Activated CD8-positive, alpha-beta memory T cell treated with anti-CD3 and anti-CD28 coated beads for 4 hours (primary cell): Measurements from ENCODE around the gene KIF26A.
"Not testable (repeated sequence)": the region's sequence is repeated elsewhere in the genome, so short reads cannot be mapped to it uniquely, and the experiment has no call there.

ENCODE experiments used
- DNase-seq, 2 donors: peaks; one replicate each; pipeline ENCODE4 v3.0.0-alpha.2; 2020; ENCODE audit warnings: low read depth in 2 of 2

Gene KIF26A

DNA sequence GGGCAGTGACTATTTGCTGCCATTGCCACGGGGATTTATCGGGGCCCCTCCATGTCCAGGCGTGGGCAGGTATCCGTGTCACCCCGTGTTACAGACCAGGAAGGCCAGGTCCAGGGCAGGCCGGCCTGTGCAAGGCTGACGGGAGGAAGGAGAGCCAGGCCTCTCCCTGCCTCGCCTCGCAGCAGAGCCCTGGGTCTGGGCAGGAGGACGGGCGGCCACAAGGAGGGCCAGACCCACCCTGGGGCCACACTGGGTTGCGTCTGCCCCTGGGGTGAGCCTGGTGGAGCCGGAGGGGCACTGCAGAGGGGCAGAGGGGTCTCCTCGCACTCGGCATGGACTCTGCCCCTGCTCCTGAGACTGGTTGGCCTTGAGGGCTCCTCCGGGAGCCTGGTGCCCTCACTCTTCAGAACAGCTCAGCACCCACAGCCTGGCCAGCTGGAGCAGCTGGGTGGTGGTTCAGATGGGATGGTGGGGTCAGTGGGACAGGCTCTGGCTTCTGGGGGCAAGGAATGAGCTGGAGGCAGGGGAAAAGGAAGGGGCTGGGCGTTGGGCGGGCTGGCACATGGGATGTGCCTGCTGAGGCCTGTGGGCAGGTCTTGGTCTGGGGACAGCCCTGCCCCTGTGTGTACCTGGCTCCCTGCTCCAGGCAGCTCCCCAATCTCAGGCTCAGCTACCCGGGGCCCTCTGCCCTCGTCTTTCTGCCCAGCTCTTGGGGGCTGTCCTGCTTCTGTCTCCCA is 53.9 kb downstream of the KIF26A start:
- no peak for DNase-seq

DNA sequence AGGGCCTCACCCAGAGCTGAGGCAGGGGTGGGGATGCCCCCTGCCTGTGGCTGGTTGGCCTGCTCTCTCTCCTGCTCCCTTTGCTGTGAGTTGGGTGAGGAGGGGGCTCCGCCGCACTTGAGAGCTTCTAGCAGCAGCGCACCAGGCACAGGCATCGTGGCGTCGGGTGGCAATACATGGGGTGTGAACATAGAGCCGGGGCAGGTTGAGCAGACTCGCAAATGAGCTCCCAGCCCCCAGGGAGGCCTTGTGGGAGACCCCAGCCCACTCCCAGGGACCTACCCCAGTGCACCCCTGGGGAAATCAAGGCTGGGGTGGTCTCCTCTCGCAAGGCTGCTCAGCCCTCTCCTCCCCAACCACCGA is 54.5 kb downstream of the KIF26A start:
- DNase-seq: no peak

DNA sequence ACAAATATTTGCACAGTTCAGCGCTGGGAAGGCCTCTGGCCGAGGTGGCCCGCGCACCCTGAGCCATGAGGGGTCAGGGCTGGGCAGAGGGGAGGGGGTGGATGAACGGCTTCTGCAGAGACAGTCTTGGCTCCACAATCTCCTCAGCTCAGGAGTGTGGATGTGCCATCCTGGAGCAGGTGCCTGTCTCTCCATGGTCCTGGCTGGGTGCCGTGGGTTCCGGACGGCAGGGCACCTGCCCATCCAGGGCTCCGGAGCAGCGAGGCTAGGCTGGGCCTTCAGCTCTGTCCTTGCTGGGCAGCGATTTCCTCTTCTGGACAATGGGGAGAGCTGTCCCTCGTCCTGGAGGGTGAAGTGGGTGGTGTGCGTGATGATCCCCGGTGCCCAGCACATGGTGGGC is 55.6 kb downstream of the KIF26A start:
- DNase-seq: no peak

DNA sequence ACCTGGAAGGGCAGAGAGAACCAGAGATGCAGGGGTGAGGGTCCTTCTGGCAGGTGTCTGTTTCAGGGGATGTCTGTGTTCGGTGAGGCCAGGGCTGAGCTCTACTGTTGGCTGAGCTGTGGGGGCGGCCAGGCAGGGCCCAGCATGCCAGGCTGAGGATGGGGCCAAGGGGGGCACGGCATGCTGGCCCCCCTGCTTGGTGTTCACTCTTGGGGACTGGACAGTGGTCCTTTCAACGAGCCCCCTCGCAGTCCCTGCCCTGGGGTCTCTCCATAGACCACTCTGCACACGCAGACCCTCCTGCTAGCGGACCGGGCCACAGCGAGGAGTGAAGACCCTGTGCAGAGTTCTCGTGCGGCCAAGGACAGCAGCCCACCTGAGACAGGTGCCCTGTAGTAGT is 56.3 kb downstream of the KIF26A start:
- no peak for DNase-seq

DNA sequence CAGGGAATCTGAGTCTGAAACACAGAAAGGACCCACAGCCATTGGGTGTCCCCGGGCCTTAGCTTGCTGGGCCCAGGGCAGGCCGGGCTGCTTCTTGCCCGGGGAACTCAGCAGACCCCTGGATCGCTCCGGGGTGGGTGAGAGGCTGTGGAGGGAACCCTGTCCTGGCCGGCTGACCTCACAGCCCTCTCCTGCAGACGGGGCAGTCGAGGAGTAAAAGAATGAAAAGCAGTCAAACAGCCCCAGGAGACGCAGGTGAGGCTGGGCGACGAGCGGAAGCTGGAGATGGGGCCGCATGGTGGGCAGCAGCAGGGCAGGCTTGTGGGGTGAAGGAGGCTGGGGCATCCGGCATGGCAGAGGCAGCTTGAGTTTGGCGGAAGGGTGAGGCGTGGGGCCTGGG is 57.0 kb downstream of the KIF26A start:
- no peak for DNase-seq

DNA sequence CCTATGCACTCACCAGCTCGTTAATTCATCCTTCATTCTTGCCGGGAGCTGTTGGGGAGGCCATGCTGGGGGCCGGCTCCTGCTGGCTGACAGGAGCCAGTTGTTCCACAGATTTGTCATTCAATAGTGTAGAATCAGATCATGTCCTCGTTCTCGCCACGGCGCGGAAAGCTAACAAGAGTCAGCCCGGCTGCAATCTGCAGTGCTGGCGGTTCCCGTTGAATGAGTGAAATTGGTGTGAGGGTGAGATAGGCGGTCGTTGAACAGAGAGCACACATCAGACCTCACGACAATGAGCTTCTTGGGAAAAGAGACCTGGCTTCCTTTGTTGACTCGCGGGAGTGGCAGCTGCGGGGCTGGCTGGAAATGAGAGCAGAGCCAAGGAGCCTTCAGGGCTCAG is 57.5 kb downstream of the KIF26A start:
- no peak for DNase-seq

DNA sequence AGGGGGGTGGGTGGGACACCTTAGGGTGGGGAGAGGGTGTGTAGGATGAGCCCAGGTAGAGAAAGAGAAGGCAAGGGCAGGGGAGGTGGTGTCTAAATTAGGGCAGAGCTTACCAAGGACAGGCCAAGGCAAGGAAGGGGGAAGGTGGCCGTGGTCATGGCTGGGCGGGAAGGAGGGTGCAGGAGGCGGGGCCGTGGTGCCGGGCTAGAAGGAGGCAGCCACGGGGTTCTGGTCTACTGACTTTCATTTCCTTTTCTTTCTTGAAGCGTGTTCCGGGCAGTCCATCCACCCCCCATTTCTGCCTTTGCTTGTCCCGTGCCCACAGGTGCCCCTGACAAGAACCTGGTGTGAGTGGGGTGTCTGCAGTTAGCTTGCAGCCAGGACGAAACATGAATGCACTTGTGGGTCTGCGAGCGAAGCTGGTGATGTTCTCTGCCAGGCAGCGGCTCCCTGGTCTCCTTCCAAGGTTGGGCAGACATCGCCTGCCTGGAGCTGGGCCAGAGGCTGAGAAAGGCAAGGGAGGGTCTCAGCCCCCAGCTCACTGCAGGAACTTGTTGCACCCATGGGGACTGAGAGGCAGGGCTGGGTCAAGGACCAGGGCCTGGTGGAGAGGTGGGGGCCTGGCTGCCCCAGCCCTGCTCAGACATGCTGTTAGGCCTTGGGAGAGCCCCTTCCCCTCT is 58.2 kb downstream of the KIF26A start:
- no peak for DNase-seq

DNA sequence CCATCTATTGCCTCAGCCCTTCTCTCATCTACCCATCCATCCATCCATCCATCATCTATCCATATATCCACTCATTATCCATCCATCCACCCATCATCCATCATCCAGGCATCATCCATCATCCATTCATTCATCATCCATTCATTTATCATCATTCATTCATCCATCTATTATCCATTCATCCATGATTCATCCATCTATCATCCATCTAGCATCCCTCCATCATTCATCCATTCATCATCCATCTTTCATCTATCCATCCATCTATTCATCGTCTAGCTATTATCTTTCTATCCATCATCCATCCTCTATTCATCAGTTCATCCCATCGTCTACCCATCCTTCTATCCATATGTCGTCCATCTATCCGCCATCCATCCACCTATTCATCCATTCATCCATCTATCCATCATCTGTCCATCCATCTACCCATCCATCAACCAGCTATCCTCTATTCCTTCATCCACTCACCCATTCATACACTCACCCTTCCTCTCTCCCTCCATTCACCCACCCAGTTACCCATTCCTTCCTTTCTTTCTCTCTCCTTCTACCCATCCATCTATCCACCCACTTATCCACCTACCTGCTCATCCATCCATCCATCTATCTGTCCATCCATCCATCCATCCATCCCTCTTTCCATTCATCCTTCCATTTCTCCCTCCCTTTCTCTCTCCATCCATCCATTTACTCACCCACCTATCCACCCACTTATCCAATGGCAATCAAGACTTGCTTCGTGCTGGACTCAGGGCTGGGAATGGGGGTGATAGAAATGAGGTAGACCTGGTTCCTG is 59.3 kb downstream of the KIF26A start:
- DNase-seq: no peak

DNA sequence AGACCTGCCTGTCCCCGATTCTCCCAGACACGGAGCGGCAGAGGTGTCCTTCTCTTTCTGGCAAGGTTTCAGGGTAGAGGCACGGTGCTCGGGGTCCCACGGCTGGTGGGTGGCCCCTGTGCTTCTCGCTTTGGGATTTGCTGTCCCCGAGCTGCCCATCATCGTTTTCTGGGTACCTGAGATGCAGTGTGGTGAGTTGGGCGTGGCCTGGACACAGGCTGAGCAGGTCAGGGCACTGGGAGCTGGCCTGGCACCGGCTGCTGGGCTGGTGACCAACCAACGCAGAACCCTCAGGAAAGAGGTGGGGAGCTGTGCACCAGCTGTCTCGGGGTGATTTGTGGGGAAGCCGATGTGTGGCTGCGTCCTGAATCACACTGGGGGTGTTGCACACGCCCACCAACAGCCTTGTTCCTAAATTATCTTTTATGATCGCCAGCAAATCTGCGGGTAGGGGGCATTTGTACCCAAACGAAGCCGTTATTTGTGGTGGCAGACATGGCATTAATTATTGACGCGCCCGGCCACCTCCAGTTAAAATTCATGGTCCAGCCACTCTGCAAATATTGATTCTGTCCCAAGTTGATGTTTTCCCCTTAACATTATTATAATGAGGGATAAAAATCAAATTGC is 61.0 kb downstream of the KIF26A start:
- no peak for DNase-seq

DNA sequence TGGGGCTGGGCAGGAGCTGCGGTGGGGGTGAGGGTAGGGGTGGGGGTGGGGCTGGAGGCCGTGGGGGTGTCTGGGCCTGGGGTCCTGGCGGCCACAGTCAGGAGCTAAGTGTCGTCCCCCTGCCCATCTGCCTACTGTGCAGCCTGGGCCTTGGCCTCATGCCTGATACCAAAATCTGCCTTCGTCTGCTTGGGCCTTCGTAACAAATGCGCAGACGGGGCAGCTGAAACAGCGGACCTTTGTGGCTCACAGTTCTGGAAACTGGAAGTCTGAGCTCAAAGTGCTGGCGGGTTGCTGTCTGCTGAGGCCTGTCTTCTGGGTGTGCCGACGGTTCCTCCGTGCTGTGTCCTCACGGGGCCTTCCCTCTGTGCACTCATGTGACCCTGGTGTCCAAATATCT is 61.7 kb downstream of the KIF26A start:
- no peak for DNase-seq

DNA sequence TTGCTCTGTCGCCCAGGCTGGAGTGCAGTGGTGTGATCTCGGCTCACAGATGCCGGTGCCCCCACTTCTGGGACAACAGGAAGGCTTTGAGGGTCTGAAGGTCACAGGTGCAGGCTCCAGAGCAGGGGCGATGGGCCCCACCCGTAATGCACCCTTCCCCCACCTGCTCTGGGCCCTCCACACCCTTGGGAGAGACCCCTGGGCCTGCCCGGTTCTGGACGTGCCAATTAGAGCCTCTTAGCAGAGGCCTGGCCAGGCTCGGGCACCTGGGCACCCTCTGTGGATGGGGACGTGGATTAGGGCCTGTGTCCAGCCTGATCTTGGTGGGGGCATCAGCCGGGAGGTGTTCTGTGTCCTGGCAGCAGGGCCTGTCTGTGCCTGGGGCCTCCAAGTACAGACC is 62.2 kb downstream of the KIF26A start:
- DNase-seq: no peak

DNA sequence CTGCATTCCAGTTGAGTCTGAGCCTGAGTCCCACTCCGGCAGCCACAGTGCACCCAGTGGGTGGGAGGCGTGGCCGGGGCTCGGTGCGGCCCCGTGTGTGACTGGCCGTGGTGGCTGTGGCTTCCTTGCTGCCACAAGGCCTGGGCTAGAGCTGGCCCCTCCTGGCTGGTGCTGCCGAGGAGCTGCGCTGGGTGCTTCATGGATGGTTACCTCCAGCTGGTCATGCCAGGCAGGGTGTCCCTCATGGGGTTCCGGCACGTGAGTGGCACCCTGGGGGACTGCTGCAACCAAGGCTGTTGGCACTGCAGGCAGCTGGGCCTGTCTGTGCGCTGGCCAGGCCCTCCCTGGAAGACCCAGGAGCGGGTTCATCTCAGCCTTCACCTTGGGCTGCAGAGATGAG is 62.7 kb downstream of the KIF26A start:
- no peak for DNase-seq

DNA sequence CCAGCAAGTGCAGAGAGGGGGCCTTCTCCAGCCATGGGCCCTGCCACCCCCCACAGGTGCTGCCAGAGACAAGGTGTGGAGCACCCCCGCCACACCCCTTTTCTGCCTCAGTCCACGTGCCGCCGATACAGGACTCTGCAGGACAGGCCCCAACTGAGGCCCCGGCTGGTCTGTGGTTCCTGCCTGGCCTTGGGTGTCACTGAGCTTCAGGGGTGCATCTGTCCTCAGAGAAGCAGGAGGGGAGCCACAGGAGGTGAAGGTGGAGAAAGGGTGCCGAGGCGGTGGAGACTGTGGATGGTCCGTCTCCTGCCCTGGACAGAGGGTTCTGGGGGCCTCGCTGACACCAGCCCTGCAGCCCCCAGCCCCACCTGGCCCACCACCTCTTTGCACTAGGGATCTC is 63.1 kb downstream of the KIF26A start:
- no peak for DNase-seq

DNA sequence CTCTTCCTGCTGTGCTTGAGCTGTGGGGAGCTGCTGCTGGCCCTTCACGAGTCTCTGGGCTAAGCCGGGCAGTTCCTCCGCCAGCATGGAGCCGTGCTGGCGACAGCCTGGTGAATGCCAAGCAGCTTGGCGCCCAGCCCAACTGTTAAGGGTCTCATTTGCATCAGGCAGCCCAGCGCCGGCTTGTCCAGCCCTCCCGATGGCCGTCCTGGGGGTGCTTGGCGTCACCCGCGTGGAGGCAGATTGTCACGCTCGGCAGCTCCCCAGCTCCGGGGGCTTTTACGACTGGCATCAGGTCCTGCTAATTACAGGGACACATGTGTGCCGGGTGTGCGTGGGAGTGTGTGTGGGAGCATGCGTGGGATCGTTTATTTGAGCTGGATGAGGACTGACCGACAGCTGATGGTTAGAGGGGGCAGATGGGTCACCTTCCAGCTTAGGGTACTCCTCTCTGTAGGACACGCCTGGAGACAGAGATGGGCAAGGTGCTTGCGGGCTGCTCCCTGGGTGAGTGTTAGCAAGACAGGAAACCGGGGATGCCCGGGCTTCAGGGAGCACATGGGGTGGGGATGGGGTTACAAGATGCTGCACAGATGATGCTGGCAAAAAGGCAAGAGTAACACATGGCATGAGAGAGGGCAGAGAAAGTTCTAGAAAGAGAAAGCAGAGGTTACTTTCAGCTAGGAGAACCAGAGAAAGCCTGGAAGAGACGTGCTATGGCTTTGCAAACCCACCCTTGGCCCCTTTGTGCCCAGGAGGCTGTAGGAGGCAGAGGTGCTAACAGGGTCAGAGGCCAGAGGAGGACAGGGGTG is 64.1 kb downstream of the KIF26A start:
- no peak for DNase-seq

DNA sequence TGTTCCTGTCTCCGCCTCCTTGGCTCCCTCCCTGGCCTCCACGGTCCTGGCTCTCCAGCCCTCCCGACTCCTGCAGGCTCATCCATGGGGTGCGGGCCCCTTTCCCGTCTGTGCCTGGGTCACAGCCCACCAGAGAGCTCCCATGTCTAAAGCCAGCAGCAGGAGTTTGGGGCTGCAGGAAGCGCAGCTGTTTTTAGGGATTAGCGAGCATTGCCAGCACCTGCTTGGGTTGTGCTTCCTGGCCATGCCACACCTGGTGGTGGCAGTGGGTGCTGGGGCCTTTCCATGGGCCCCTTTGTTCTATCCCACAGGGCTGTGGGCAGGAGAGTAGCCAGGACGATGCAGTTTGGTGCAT is 64.7 kb downstream of the KIF26A start:
- DNase-seq: no peak

DNA sequence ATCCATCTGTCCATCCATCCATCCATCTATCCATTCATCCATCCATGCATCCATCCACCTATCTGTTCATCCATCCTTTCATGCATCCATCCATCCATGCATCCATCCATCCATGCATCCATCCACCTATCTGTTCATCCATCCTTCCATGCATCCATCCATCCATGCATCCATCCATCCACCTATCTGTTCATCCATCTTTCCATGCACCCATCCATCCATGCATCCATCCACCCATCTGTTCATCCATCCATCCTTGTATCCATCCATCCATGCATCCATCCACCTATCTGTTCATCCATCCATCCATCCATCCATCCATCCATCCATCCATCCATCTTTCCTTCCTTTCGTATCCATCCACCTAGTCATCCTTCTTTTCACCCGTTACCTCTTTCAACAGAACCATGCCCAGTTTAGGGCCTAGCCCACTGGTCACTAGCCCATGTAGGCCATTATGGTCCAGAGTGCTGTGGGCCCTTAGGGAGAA is 66.3 kb downstream of the KIF26A start:
- no peak for DNase-seq

DNA sequence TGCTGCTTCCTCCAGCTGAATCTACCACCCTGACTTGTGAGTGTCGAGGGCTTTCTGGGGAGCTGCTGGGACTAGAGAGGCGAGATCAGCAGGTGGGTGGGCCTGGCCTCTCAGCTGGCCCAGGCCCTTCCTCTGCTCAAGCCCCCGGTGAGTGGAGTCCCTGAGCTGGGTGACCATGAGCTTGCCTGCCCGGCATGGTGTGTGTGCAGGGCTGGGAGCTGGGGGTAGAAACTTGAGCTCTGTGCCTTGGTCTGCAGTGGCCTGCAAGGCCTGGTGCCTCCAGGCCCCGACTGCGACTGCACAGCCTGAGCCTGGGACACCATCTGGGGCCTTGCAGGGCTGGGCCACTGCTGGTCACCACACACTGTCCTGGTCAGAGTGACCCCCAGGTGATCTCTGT is 67.4 kb downstream of the KIF26A start:
- DNase-seq: no peak

DNA sequence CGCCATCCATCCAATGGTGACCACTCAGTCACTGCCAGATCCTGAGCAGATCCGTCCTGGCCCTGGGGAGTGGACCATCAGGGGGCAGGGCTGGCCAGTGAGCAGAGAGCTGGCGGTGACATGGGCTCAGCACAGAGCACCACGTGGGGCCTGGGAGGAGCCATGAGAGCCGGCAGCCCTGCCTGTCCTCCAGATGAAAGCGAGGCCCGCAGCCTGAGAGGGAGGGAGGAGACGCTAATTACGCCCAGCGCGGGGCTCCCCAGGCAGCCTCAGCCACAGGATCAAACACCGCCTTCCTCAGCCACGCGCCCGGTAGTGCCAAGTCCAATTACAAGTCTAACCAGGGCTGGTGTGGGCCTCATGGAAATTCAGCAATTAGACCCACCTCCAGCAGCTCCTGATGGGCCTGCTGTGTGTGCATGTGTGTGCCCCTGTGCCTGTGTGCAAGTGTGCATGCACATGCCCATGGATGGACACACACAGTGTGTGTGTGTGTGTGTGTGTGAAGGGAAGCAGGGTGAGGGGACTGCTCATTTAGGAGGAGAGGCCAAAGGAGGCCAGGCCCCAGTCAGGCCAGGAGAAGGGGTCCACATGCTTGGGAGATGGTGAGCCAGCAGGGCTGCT is 68.0 kb downstream of the KIF26A start:
- no peak for DNase-seq

DNA sequence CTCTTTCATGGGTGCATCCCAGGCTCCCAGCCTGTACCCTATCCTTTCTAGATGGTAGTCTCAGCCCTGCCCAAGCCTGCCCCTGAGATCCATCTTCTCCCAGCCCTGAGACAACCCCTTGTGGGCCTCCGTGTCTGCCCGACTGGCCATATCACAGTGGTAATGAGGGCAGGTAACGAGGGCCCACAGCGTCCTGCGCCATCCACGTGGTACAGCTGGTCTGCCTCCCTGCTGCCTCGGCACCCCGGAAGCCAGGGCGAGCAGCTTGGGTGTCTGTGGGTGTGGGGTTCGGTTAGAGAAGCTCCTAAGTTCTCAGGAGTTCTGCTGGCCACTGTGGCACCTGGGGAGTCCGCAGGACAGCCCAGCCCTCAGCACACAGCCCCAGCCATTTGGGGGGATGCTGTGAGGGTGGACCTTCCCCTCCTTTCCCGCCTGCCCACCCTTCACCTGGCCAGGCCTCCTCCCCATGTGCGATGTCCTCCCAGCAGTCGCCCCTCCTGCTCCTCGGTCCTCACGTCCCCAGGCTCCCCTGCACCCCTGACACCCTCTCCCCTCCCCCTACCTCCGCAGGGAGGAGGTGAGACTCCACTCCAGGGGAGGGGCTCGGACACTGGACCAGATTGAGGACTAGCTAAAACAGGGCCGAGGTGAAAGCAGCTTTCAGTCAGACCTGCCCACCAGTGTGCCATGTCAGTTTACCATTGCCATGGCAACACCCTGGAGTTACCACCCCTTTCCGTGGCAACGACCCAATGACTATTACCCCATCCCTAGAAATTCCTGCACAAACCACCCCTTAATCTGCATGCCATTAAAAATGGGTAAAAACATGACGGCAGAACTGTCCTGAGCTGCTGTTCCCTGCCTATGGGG is 69.0 kb downstream of the KIF26A start:
- DNase-seq: no peak

DNA sequence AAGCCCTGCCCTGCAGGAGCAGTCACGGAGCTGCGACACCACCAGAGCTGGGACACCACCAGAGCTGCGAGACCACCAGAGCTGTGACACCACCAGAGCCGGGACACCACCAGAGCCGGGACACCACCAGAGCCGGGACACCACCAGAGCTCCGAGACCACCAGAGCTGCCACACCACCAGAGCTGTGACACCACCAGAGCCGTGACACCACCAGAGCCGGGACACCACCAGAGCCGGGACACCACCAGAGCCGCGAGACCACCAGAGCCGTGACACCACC is 69.6 kb downstream of the KIF26A start:
- DNase-seq: not testable (repeated sequence)
